Measurements from ENCODE around the gene TRHDE. TPM values are rescaled to one million over a fixed set of nuclear protein-coding genes. Genes with fewer than 3 reads are reported as not detected.
A peak's percentile ranks its signal among the peaks of the same experiment; 100 is the strongest.

TRHDE gene, protein sequence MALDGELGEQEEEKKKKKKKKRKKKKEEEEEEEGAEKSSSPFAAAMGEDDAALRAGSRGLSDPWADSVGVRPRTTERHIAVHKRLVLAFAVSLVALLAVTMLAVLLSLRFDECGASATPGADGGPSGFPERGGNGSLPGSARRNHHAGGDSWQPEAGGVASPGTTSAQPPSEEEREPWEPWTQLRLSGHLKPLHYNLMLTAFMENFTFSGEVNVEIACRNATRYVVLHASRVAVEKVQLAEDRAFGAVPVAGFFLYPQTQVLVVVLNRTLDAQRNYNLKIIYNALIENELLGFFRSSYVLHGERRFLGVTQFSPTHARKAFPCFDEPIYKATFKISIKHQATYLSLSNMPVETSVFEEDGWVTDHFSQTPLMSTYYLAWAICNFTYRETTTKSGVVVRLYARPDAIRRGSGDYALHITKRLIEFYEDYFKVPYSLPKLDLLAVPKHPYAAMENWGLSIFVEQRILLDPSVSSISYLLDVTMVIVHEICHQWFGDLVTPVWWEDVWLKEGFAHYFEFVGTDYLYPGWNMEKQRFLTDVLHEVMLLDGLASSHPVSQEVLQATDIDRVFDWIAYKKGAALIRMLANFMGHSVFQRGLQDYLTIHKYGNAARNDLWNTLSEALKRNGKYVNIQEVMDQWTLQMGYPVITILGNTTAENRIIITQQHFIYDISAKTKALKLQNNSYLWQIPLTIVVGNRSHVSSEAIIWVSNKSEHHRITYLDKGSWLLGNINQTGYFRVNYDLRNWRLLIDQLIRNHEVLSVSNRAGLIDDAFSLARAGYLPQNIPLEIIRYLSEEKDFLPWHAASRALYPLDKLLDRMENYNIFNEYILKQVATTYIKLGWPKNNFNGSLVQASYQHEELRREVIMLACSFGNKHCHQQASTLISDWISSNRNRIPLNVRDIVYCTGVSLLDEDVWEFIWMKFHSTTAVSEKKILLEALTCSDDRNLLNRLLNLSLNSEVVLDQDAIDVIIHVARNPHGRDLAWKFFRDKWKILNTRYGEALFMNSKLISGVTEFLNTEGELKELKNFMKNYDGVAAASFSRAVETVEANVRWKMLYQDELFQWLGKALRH
- 10 to 100 TPM in 1 of 2 donors, 1 to 10 TPM in 1; 9.6 to 22.4 TPM for total RNA-seq
- polyA plus RNA-seq (ENCODE audit: insufficient read length in 2 of 2), result 1 to 10 TPM; 4.5 to 5.1 TPM
- long read RNA-seq, donor 1, result 0 reads
- long read RNA-seq, donor 2, result 0 reads
- long read RNA-seq, donor 3, result 0 reads
- long read RNA-seq, donor 4, result 0 reads

DNA sequence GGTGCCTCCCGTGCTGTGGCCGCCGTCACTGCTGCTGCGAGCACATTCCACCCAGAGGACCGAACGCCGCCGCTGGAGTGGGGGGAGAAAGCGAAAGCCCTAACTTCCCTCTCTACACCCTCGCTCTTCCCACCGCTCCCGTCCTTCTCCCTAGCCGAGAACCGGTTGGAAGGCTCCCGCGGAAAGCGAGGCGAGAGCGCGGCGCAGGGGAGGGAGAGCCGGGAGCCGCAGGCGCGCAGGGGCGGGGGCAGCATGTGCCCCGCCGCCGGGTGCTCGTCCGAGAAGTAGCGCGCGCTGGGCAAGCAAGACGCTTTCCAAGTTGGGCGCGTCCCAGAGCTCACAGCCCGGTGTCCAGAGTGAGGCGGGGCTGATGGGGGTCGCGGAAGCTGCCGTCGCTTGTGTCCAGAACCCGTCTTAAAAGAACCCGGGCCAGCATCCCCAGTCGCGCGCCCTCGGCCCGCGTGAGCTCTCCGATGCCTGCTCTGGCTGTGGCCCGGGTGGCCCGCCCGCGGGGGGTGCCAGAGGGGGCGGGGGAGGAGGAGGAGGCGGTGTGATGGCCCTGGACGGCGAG, at the start of gene TRHDE:
Gene TRHDE (plus strand): TSS at position 280 of the 571 bp plus-strand sequence. CDS start 274 bp downstream, at position 554.
- H3K27ac ChIP-seq (ENCODE audit: low read depth, low read length), result peak within 1 kb of the TSS; percentile 63
- under 1% methylated on average over 49 of the region's 60 CpGs for WGBS (ENCODE audit: insufficient coverage)
- peak in 3 of 6 donors; percentile 43 to 78 (median 78) for DNase-seq (ENCODE audit: low read depth in 4 of 6, low spot score in 6 of 6)
- H3K27me3 ChIP-seq (ENCODE audit: control insufficient read depth, insufficient read depth, low read length), result peaks cover 24% of the 10 kb centered on the region
- no peaks in the 10 kb centered on the region for H3K36me3 ChIP-seq (ENCODE audit: control insufficient read depth, insufficient read depth, low read length)
- H3K4me3 ChIP-seq (ENCODE audit: low read depth, low read length), result peak within 1 kb of the TSS; percentile 66
- peaks cover 26% of the 10 kb centered on the region for H3K4me1 ChIP-seq (ENCODE audit: control insufficient read depth, insufficient read depth, low read length)
- H3K9me3 ChIP-seq (ENCODE audit: control insufficient read depth, insufficient read depth, low read length), result no peaks in the 10 kb centered on the region

DNA sequence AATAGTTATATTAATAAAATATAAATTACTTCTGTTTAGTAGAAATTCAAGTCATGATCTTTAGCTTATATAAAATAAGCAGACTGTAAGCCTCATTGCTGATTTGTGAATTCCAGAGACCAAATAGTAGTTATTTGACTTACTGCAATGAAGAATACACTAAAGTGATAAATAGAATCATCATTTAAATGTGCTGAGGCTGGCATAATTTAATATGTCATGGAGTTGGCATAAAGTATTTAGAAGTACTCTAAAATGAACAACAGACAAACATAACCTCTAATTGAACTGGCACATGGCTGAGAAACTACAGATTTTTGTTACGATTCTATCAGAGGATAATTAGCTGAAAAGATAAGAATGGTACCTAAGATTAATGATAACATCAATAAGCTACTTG, 45.7 kb upstream of the TRHDE start:
- H3K4me1 ChIP-seq (ENCODE audit: control insufficient read depth, insufficient read depth, low read length), result no peaks in the 10 kb centered on the region
- no peaks in the 10 kb centered on the region for H3K36me3 ChIP-seq (ENCODE audit: control insufficient read depth, insufficient read depth, low read length)
- WGBS (ENCODE audit: insufficient coverage), result no CpG with 5 or more reads among the region's 1 CpG
- no peaks in the 10 kb centered on the region for H3K27me3 ChIP-seq (ENCODE audit: control insufficient read depth, insufficient read depth, low read length)
- H3K4me3 ChIP-seq (ENCODE audit: low read depth, low read length), result no peak overlapping the region
- H3K27ac ChIP-seq (ENCODE audit: low read depth, low read length), result no peak overlapping the region
- no peak for DNase-seq (ENCODE audit: low read depth in 4 of 6, low spot score in 6 of 6)
- H3K9me3 ChIP-seq (ENCODE audit: control insufficient read depth, insufficient read depth, low read length), result no peaks in the 10 kb centered on the region

DNA sequence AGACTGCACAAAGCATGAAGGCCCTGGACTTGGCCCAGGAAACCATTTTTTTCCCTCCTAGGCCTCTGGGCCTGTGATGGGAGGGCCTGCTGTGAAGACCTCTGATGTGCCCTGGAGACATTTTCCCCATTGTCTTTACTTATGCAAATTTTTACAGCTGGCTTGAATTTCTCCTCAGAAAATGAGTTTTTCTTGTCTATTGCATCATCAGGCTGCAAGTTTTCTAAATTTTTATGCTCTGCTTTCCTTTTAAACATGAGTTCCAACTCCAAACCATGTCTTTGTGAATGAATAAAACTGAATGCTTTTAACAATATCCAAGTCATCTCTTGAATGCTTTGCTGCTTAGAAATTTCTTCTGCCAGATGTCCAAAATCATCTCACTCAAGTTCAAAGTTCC, 43.7 kb upstream of the TRHDE start:
- DNase-seq (ENCODE audit: low read depth in 4 of 6, low spot score in 6 of 6), result no peak
- H3K27me3 ChIP-seq (ENCODE audit: control insufficient read depth, insufficient read depth, low read length), result no peaks in the 10 kb centered on the region
- no peak overlapping the region for H3K4me3 ChIP-seq (ENCODE audit: low read depth, low read length)
- H3K36me3 ChIP-seq (ENCODE audit: control insufficient read depth, insufficient read depth, low read length), result no peaks in the 10 kb centered on the region
- H3K9me3 ChIP-seq (ENCODE audit: control insufficient read depth, insufficient read depth, low read length), result no peaks in the 10 kb centered on the region
- H3K27ac ChIP-seq (ENCODE audit: low read depth, low read length), result no peak overlapping the region
- H3K4me1 ChIP-seq (ENCODE audit: control insufficient read depth, insufficient read depth, low read length), result no peaks in the 10 kb centered on the region

DNA sequence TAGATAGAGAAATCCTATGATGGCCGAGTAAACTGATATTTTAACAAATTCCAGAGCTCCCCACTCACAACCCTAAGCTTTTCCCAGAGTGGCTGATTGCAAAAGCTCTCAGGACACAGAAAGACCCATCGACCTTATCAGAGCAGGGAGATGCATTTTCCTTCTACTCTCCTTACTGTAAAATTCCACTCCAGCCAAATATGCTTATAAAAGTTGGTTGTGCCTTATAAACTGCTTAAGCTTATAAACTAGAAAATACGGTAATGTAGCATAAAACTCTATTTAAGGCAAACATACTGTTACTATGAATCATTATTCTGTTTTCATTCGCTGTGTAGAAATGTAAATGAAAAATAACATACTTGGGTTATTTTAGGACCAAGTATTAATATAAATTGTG, 41.6 kb upstream of the TRHDE start:
- no peaks in the 10 kb centered on the region for H3K4me1 ChIP-seq (ENCODE audit: control insufficient read depth, insufficient read depth, low read length)
- no CpG with 5 or more reads among the region's 4 CpGs for WGBS (ENCODE audit: insufficient coverage)
- DNase-seq (ENCODE audit: low read depth in 4 of 6, low spot score in 6 of 6), result no peak
- H3K27me3 ChIP-seq (ENCODE audit: control insufficient read depth, insufficient read depth, low read length), result no peaks in the 10 kb centered on the region
- H3K27ac ChIP-seq (ENCODE audit: low read depth, low read length), result no peak overlapping the region
- no peak overlapping the region for H3K4me3 ChIP-seq (ENCODE audit: low read depth, low read length)
- H3K36me3 ChIP-seq (ENCODE audit: control insufficient read depth, insufficient read depth, low read length), result no peaks in the 10 kb centered on the region
- no peaks in the 10 kb centered on the region for H3K9me3 ChIP-seq (ENCODE audit: control insufficient read depth, insufficient read depth, low read length)

DNA sequence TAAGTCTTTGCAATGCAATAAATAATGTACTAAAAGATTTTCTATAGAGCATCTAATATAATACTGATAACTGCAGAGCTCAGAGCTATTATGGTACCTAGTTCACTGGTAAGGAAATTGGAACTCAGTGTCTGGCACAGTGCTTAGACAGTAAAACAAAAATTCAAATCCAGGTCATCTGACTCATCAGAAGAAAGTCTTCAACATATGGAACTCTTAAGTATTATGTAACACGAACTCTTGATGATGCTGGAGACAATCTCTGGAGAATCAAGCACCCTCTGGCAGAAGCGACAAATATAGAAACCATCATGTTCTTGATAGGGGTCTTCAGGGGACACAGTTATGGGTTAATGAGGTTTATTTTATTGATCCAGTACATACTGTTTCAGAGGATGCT, 37.3 kb upstream of the TRHDE start:
- Histone ChIP-seq H3K27me3 (ENCODE audit: control insufficient read depth, insufficient read depth, low read length) (no peaks in the 10 kb centered on the region), H3K27ac (ENCODE audit: low read depth, low read length) (no peak overlapping the region), H3K9me3 (ENCODE audit: control insufficient read depth, insufficient read depth, low read length) (no peaks in the 10 kb centered on the region), H3K4me1 (ENCODE audit: control insufficient read depth, insufficient read depth, low read length) (no peaks in the 10 kb centered on the region), H3K36me3 (ENCODE audit: control insufficient read depth, insufficient read depth, low read length) (no peaks in the 10 kb centered on the region), H3K4me3 (ENCODE audit: low read depth, low read length) (no peak overlapping the region)
- WGBS (ENCODE audit: insufficient coverage), result no CpG with 5 or more reads among the region's 2 CpGs
- no peak for DNase-seq (ENCODE audit: low read depth in 4 of 6, low spot score in 6 of 6)

DNA sequence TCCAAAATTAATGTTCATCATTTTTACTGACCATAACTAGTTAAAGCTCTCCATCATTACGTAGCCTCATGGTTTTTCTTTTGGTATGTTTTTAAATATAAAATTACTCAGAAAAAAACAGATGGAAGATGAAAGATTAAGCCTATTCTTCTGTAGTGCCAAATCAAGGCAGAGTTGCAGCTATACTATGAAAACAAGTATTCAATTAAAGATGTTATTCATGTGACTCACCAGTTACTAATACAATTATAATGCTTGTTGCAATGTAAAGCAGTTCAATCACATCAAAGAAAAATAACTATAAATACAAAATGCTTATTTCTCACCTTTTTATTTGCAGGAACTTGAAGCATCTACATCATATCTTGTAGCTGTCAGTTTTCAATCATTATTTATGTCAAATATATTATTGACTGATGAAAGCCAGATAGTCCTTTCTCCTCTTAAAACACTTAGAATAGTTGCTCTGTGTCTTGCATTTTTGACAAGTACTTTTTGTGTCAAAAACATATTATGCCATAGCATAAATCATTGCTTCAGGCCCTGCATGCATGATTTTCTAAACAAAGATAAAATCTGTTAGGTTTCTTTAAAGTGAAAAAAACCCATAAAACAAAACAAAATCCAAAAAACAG, 36.0 kb upstream of the TRHDE start:
- H3K4me1 ChIP-seq (ENCODE audit: control insufficient read depth, insufficient read depth, low read length), result no peaks in the 10 kb centered on the region
- no peak for DNase-seq (ENCODE audit: low read depth in 4 of 6, low spot score in 6 of 6)
- H3K4me3 ChIP-seq (ENCODE audit: low read depth, low read length), result no peak overlapping the region
- H3K27me3 ChIP-seq (ENCODE audit: control insufficient read depth, insufficient read depth, low read length), result no peaks in the 10 kb centered on the region
- WGBS (ENCODE audit: insufficient coverage), result no CpG with 5 or more reads among the region's 1 CpG
- H3K27ac ChIP-seq (ENCODE audit: low read depth, low read length), result no peak overlapping the region
- H3K9me3 ChIP-seq (ENCODE audit: control insufficient read depth, insufficient read depth, low read length), result no peaks in the 10 kb centered on the region
- H3K36me3 ChIP-seq (ENCODE audit: control insufficient read depth, insufficient read depth, low read length), result no peaks in the 10 kb centered on the region

DNA sequence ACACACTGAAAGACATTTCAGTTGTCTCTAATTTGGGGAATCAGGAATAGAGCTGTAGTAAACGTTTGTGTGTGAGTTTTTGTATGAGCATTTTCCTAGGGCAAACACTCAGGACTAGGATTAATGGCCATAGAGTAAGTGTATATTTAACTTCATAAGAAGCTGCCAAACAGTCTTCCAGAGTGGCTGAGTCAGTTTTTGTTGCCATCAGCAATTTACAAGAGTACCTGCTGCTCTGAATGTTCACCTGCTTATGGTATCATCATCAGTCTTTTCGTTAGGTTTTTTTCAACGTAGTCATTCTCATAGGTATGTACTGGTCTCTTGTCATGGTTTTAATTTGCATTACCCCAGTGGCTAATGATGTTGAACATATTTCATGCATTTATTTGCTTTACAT, 30.6 kb upstream of the TRHDE start:
- no CpG with 5 or more reads among the region's 3 CpGs for WGBS (ENCODE audit: insufficient coverage)
- H3K27me3 ChIP-seq (ENCODE audit: control insufficient read depth, insufficient read depth, low read length), result no peaks in the 10 kb centered on the region
- H3K4me1 ChIP-seq (ENCODE audit: control insufficient read depth, insufficient read depth, low read length), result no peaks in the 10 kb centered on the region
- H3K27ac ChIP-seq (ENCODE audit: low read depth, low read length), result no peak overlapping the region
- H3K9me3 ChIP-seq (ENCODE audit: control insufficient read depth, insufficient read depth, low read length), result no peaks in the 10 kb centered on the region
- no peak overlapping the region for H3K4me3 ChIP-seq (ENCODE audit: low read depth, low read length)
- no peaks in the 10 kb centered on the region for H3K36me3 ChIP-seq (ENCODE audit: control insufficient read depth, insufficient read depth, low read length)
- no peak for DNase-seq (ENCODE audit: low read depth in 4 of 6, low spot score in 6 of 6)

DNA sequence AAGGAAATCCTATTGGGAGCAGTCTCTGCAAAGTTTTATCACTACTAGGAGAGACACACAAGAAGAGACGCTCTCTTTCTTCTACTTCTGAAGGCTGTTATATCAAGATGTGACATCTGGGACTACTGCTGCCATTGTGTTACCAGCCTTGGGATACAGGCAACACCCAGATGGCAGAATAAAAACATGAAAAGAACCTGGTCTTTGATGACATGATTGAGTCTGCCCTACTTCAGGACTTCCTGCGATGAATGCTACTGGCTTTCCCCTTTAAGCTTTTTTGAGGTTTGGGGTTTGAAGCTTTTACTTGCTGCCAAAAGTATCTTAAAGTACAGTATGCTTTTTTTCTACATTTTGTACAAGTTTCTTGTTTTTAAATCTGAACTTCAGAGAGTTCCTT, 29.2 kb upstream of the TRHDE start:
- Histone ChIP-seq H3K4me3 (ENCODE audit: low read depth, low read length) (no peak overlapping the region), H3K27me3 (ENCODE audit: control insufficient read depth, insufficient read depth, low read length) (no peaks in the 10 kb centered on the region), H3K36me3 (ENCODE audit: control insufficient read depth, insufficient read depth, low read length) (no peaks in the 10 kb centered on the region), H3K27ac (ENCODE audit: low read depth, low read length) (no peak overlapping the region), H3K9me3 (ENCODE audit: control insufficient read depth, insufficient read depth, low read length) (no peaks in the 10 kb centered on the region), H3K4me1 (ENCODE audit: control insufficient read depth, insufficient read depth, low read length) (no peaks in the 10 kb centered on the region)
- WGBS (ENCODE audit: insufficient coverage), result no CpG with 5 or more reads among the region's 2 CpGs
- peak in 1 of 6 donors; percentile 5 for DNase-seq (ENCODE audit: low read depth in 4 of 6, low spot score in 6 of 6)

DNA sequence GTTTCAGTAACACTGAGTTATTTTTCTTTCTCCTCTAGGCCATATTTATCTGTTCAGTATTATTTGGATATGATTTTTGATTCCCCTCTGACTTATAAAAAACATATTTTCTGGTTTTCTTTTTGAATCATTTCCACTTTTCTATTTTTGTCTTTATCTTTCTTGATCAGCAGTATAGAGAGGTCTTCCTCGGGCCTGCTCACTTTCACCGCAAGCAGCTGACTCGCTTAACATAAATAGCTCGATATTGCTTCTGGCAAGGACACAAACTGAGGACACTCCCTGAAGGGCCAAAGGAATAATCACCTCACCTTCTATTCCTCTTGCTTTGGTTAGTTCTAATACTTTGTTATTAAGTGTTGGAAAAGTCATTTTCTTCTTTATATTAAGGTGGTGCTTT, 25.8 kb upstream of the TRHDE start:
- Histone ChIP-seq H3K36me3 (ENCODE audit: control insufficient read depth, insufficient read depth, low read length) (no peaks in the 10 kb centered on the region), H3K4me3 (ENCODE audit: low read depth, low read length) (no peak overlapping the region), H3K4me1 (ENCODE audit: control insufficient read depth, insufficient read depth, low read length) (no peaks in the 10 kb centered on the region), H3K27ac (ENCODE audit: low read depth, low read length) (no peak overlapping the region), H3K9me3 (ENCODE audit: control insufficient read depth, insufficient read depth, low read length) (no peaks in the 10 kb centered on the region), H3K27me3 (ENCODE audit: control insufficient read depth, insufficient read depth, low read length) (no peaks in the 10 kb centered on the region)
- no CpG with 5 or more reads among the region's 4 CpGs for WGBS (ENCODE audit: insufficient coverage)
- DNase-seq (ENCODE audit: low read depth in 4 of 6, low spot score in 6 of 6), result no peak
